HG02571 (cell line): ENCODE measurements around the gene NIN.

Experiments used
- ATAC-seq: cut with Tn5 transposase; IDR thresholded peaks from one replicate; pipeline ENCODE4 v1.9.1; 2021; ENCODE audit warnings: mild to moderate bottlenecking, moderate library complexity; ENCODE audit not compliant: unreplicated experiment

NIN gene

GRCh38 chr14:50763382-50764007 is 67.5 kb downstream of the NIN start:
- ATAC-seq = no peak

GRCh38 chr14:50762931-50763300 is 68.0 kb downstream of the NIN start:
- ATAC-seq = no peak

DNA sequence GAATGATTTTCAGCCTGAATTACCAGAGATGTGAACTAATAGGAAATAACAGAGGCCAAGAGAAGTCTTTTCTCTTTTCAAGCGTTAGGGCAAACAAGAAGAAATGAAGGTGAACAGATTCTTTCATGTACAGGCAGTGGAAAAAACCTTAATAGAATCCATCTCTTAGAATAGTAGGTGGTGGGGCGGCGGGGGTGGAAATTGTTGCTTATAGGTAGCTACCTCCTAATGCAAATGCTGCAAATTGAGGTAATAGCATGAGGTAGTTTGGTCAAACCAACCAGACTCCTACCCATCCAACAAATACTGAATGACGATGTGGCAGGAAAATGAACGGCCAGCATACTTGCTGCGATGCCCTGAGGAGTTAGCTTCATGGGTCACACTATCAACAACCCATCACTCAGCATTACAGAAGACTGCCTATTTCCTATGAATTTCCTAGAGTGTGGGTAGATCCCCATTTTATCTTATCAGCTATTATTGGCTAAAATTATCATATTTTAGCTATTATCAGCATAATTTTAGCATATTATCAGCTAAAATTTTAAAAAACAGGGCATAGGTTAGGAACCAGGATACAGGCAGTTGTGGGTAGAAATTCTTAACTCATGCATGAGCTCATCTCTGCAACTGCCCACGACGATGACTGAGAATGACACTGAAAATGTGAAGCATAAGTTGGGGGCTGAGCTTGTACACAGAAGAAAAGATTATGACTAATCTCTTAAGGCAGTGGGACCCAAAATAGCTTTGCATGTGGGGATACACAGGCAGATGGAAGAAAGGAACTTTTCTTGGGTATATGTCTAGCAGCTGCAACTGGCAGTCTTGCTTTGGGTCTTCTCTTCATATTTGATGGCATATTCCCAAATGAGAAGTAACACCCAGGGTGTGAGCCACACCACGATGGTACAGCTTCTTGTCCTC is 68.7 kb downstream of the NIN start:
- ATAC-seq = peak; percentile 89

DNA sequence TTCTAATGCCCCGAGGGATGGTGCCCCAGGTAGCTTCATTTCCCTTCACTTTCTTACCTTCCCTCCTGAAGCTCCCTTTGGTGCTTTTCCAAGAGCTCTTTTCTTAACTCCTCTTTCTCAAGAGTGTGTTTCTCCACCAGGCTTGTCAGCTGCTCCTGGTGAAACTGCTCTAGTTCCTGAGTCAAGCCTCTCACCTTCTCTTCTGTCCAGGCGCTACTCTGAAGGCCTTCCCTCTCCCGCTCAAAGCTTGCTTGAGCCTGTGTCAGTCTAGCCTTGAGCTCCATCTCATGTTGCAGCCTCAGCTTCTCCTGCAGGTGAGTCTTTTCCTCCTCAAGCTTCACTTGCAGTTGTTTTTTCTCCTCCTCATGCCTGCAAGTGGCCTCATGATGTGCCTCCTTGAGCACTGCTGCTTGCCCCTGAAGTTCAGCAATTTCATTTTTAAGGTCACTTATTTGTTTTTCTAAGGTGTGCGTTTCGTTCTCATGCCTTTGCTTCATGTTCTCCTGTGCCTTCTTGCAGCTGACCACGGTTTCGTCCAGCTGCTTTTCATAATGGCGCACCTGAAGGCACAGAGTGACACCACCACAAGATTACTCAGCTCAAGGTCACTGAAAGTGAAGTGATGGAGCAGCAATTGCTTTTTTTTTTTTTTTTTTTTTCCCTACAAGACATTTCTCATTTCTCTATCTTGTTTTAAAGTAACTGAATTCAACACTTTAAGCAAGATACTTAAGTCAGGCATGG is 71.0 kb downstream of the NIN start:
- no peak for ATAC-seq

GRCh38 chr14:50758945-50759344 is 72.0 kb downstream of the NIN start:
- ATAC-seq = no peak

DNA sequence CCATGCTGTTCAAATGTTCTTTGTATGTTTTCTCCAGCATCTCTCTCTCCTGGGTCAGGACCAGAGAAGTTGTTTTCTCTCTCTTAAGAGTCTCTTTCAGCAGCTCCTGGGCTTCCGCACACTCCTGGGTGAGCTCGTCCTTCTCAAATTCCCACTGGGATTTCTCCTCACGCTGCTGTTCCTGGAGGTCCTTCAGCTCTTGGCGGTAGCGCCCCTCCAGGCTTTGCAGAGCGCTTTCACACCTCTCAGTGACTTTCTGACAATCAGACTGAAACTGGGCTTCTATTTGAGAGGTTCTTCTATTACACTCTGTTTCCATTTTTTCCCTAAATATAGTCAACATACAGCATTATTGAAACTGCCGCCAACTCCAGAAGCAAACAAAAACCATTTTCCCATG is 72.7 kb downstream of the NIN start:
- ATAC-seq = no peak

GRCh38 chr14:50757702-50758101 is 73.3 kb downstream of the NIN start:
- no peak for ATAC-seq

GRCh38 chr14:50756300-50756699 is 74.7 kb downstream of the NIN start:
- no peak for ATAC-seq

GRCh38 chr14:50750323-50750722 is 80.6 kb downstream of the NIN start:
- no peak for ATAC-seq

GRCh38 chr14:50745401-50746058 is 85.4 kb downstream of the NIN start:
- no peak for ATAC-seq

DNA sequence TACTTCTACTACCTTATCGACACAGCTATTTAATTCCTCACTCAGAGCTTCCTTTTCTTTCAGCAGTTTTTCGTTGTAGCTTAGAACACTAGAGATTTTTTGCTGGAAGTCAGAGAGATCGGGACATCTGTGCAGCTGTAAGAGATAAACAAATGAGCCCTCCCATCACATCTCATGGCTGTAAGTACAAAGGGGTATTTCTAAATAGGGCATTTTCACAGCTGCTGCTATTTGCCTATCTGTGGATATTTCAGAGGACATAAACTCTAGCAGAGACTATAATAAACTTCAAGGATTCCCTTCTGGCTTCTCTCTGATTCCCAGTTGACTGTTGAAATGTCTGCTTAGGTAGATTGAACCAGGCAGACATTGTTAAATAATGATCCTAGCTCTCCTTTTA is 86.7 kb downstream of the NIN start:
- ATAC-seq = no peak

DNA sequence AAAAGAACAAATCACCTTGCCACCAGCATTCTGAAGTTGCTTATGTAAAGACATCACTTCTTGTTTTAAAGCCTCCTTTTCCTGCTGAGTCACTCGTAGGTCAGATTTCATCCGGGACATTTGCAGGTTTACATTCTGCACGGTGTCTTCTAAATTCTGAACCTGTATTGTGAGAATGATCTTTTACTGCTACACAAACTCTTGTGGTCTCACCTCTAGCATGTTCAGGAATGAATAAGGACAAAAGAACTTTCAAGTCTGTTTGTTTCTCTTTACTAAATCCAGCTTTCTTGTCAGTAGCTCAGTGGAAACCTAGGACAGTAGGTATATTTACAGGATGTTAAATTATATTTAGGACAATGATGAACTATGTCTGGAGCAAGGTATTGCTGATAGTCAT is 89.4 kb downstream of the NIN start:
- ATAC-seq = no peak

DNA sequence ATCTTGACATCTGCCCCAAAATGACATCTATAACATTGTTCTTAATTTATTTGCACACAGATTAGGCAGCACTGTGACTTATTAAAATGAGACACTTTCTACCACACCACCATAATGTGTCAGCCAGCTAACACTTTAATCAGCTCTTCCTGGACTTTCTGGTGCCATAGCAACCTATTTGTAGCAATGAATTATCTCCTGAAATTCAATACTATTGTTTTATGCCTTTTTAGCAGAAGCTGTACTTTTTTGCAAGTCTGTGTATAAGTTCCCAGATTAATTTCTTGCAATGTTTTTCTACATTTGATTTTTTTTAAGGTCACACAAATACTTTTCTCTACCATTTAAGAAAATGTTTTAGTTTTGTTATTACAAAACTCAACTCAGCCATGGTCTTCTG is 90.1 kb downstream of the NIN start:
- ATAC-seq = no peak

- no peak for ATAC-seq
Observed at GRCh38 chr14:50739186-50739585, 91.8 kb downstream of the NIN start.

- ATAC-seq = peak; percentile 89
Observed at GRCh38 chr14:50736932-50737419, 94.0 kb downstream of the NIN start.

GRCh38 chr14:50734950-50735695 is 95.8 kb downstream of the NIN start:
- ATAC-seq = no peak

GRCh38 chr14:50733494-50733893 is 97.5 kb downstream of the NIN start:
- ATAC-seq = no peak

DNA sequence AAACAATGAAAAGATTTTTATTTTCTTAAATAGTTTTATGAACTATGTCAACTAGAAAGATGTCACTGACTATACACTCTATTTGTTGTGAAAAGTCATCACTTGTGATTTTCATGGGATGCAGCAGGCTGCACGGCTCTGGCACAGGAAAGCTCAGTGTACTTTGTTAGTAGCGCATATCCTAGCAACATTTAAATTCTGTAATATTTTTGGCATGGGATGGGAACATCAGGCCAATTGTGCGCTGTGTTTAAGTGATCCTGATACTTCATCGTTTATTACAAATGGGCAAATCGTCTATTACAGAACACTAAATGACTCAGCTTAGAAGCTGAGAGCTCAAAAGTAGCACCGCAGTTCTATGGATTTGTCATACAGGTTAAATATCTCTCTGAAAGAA is 102.1 kb downstream of the NIN start:
- ATAC-seq = no peak

DNA sequence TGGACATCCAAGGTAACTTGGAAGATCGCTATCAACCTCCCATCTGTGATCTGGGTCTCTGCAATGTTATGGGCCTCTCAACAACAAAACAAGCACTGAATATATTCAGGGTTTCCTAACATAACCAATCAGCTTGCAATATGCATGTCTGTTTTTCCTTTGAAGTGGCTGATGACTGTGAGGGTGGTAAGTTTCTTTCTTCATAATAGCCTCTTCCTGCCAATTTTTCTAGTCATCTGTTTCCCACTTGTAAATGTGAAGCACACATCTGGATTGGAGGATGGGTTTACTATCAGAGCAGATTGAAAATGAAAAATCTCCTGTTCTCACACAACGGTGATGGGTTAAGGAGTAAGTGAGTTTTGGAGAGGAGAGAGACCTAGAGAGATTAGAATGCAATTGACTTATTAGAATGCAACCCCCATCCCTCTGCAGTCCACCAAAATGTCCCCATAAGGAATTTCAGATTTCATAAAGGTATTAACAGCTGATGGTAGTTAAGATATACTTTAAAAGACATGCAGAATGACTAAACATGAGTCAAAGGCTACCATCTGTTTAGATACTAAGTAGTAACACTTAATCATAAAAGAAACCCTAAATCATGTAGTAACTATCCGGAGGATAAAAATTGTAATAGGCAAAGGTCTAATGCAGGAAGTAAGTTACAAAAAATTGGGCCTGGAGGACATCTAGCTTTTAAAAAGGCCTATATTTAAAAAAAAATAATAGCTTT is 104.4 kb downstream of the NIN start:
- ATAC-seq = no peak

- no peak for ATAC-seq
Observed at GRCh38 chr14:50725761-50726160, 105.2 kb downstream of the NIN start.
